NCI-H2081 treated with DMSO at 0.1 percent for 48 hours (cell line): ENCODE data around the gene ATP5F1A.
"Not testable (repeated sequence)": the region's sequence is repeated elsewhere in the genome, so short reads cannot be mapped to it uniquely, and the experiment has no call there.

Experiments used
- DNase-seq: peaks from one replicate; lab custom pipeline; 2025; lab: John Stamatoyannopoulos, UW

Gene ATP5F1A

GRCh38 chr18:46047369-46047768, 50.7 kb downstream of the ATP5F1A start:
- DNase-seq = not testable (repeated sequence)

- no peak for DNase-seq
Observed at GRCh38 chr18:46046688-46047087, 51.4 kb downstream of the ATP5F1A start.

GRCh38 chr18:46046126-46046525, 52.0 kb downstream of the ATP5F1A start:
- no peak for DNase-seq

- no peak for DNase-seq
Observed at GRCh38 chr18:46042571-46043123, 55.4 kb downstream of the ATP5F1A start.

- DNase-seq = no peak
Observed at GRCh38 chr18:46040747-46041104, 57.4 kb downstream of the ATP5F1A start.

- no peak for DNase-seq
Observed at GRCh38 chr18:46040033-46040746, 57.9 kb downstream of the ATP5F1A start.

GRCh38 chr18:46037512-46038305, 60.4 kb downstream of the ATP5F1A start:
- DNase-seq = no peak

GRCh38 chr18:46035696-46036680, 62.1 kb downstream of the ATP5F1A start:
- no peak for DNase-seq

- DNase-seq = no peak
Observed at GRCh38 chr18:46034230-46034629, 63.9 kb downstream of the ATP5F1A start.

- DNase-seq = no peak
Observed at GRCh38 chr18:46031741-46032140, 66.4 kb downstream of the ATP5F1A start.
